Endothelial cell of umbilical vein (primary cell): ENCODE measurements around the gene PLCXD3. TPM values are rescaled to one million over a fixed set of nuclear protein-coding genes. Genes with fewer than 3 reads are reported as not detected.
"Not testable (repeated sequence)": the region's sequence is repeated elsewhere in the genome, so short reads cannot be mapped to it uniquely, and the experiment has no call there.

Experiments used
- BruUV-seq: library from RNA; stranded (reverse); fragments of 400-500 nt; replicated peaks from 2 replicates; lab custom pipeline; 2021; lab: Mats Ljungman, UMichigan
- CTCF ChIA-PET: fragments of 300-600, 350-600 bp; sonication (Branson Sonifier 250); formaldehyde crosslinking; loops from one replicate; lab custom pipeline; 2021; ENCODE audit warnings: antibody characterized with exemption, inconsistent platforms; lab: Charles Lee
- POLR2A ChIA-PET: fragments of 300-600, 350-600 bp; sonication (Branson Sonifier 250); formaldehyde crosslinking; loops from one replicate; lab custom pipeline; 2021; ENCODE audit warnings: antibody characterized with exemption, inconsistent platforms; lab: Charles Lee
- DNase-seq: peaks from one replicate; pipeline ENCODE4 v3.0.0-alpha.2; 2011; ENCODE audit warnings: low read depth, low spot score
- FAIRE-seq: peaks from 2 replicates; lab custom pipeline; 2011; peaks lifted over from hg19 to GRCh38; lab: Jason Lieb, UNC
- H2AFZ ChIP-seq: 2 replicates; pipeline ENCODE4 v1.6.0; 2012; ENCODE audit warnings: low read depth, low read length, control low read depth, inconsistent platforms
- H3K27ac ChIP-seq: 2 replicates; pipeline ENCODE4 v1.5.1; 2011; ENCODE audit warnings: low read depth, mild to moderate bottlenecking, control low read depth, low read length, moderate library complexity; ENCODE audit not compliant: insufficient read depth
- H3K27me3 ChIP-seq, 2 experiments: 2 replicates each; pipeline versions ENCODE4 v1.6.0 to v1.6.1; 2011; ENCODE audit warnings: low read length in 2 of 2, mixed read lengths in 1 of 2; ENCODE audit not compliant: control insufficient read depth in 2 of 2, insufficient read depth in 2 of 2
- H3K36me3 ChIP-seq, 2 experiments: 2 replicates in 1 of 2; 3 replicates in 1 of 2; pipeline ENCODE4 v1.5.1; 2011; ENCODE audit warnings: low read length in 2 of 2, mild to moderate bottlenecking in 1 of 2, moderate library complexity in 1 of 2; ENCODE audit not compliant: control insufficient read depth in 2 of 2, insufficient read depth in 2 of 2; ENCODE audit errors: extremely low read depth in 1 of 2
- H3K4me1 ChIP-seq: 3 replicates; pipeline ENCODE4 v1.5.1; 2011; ENCODE audit warnings: mild to moderate bottlenecking, low read length; ENCODE audit not compliant: control insufficient read depth, insufficient read depth; ENCODE audit errors: extremely low read depth
- H3K4me2 ChIP-seq: 2 replicates; pipeline ENCODE4 v1.6.1; 2011; ENCODE audit warnings: low read length, control low read depth, mixed read lengths; ENCODE audit not compliant: insufficient read depth
- H3K4me3 ChIP-seq, 3 experiments: fragments of 200-600 bp in 1 of 3; sonication (generic), shearing (Covaris generic) in 1 of 3; replicated peaks in 1 of 3; 2 replicates each; pipeline ENCODE4 v1.5.1; 2011 to 2016; ENCODE audit warnings: control low read depth in 3 of 3, low read length in 3 of 3, mild to moderate bottlenecking in 2 of 3, inconsistent platforms in 1 of 3, low read depth in 1 of 3, moderate library complexity in 1 of 3; ENCODE audit not compliant: insufficient read depth in 1 of 3
- H3K79me2 ChIP-seq: 2 replicates; pipeline ENCODE4 v1.6.0; 2012; ENCODE audit warnings: low read length, inconsistent platforms; ENCODE audit not compliant: control insufficient read depth, insufficient read depth
- H3K9ac ChIP-seq: replicated peaks from 2 replicates; pipeline ENCODE3; 2011; ENCODE audit warnings: low read length, control low read depth; ENCODE audit not compliant: insufficient read depth; ENCODE audit errors: extremely low read depth
- H3K9me1 ChIP-seq: replicated peaks from 3 replicates; pipeline ENCODE4 v1.6.0; 2011; ENCODE audit warnings: mild to moderate bottlenecking, low read length; ENCODE audit not compliant: control insufficient read depth, insufficient read depth; ENCODE audit errors: extremely low read depth
- H3K9me3 ChIP-seq: replicated peaks from 2 replicates; pipeline ENCODE4 v1.5.1; 2012; ENCODE audit warnings: low read length, inconsistent platforms; ENCODE audit not compliant: control insufficient read depth, insufficient read depth
- H4K20me1 ChIP-seq: replicated peaks from 2 replicates; pipeline ENCODE3; 2011; ENCODE audit warnings: mild to moderate bottlenecking, low read length; ENCODE audit not compliant: control insufficient read depth, insufficient read depth; ENCODE audit errors: extremely low read depth
- EZH2 ChIP-seq: IDR thresholded peaks from 2 replicates; pipeline ENCODE4 v1.6.1; 2012; ENCODE audit warnings: borderline replicate concordance, low read depth, mild to moderate bottlenecking, moderate library complexity, low read length, inconsistent platforms; ENCODE audit not compliant: severe bottlenecking
- FOS ChIP-seq: IDR thresholded peaks from 2 replicates; pipeline ENCODE4 v1.6.1; 2011; ENCODE audit warnings: mild to moderate bottlenecking, low read length, moderate library complexity, borderline replicate concordance; ENCODE audit not compliant: insufficient read depth
- GATA2 ChIP-seq: IDR thresholded peaks from 2 replicates; pipeline ENCODE4 v1.7.0; 2011; ENCODE audit warnings: low read depth, mild to moderate bottlenecking, moderate library complexity, mixed read lengths, low read length; ENCODE audit not compliant: insufficient read length, insufficient read depth
- MAX ChIP-seq: IDR thresholded peaks from 2 replicates; pipeline ENCODE4 v1.6.1; 2011; ENCODE audit not compliant: insufficient read depth, insufficient read length
- MYC ChIP-seq: IDR thresholded peaks from one replicate; pipeline ENCODE4 v1.6.1; 2011; ENCODE audit warnings: mild to moderate bottlenecking, low read depth, low read length
- POLR2AphosphoS5 ChIP-seq: IDR thresholded peaks from 2 replicates; pipeline ENCODE4 v1.6.1; 2012; ENCODE audit warnings: low read depth, mild to moderate bottlenecking, control low read depth, low read length, moderate library complexity; ENCODE audit not compliant: insufficient read depth
- dilution Hi-C: fragments of 300-500 bp; cut with MboI; formaldehyde crosslinking; loops from one replicate; pipeline ENCODE4 v1.15.0; 2019; ENCODE audit warnings: low sequenced_read_pairs; ENCODE audit not compliant: extremely low pct_ligation_motif_present
- intact Hi-C: fragments of 100-400 bp; cut with micrococcal nuclease; formaldehyde crosslinking; loops from one replicate; pipeline ENCODE4 v1.10.0; 2022
- polyA plus RNA-seq, 4 experiments: library from polyadenylated mRNA; depleted of rRNA in 3 of 4; stranded (reverse) in 3 of 4; unstranded in 1 of 4; fragments of >200 nt; gene quantifications; 2 replicates each; pipeline versions ENCODE4 v1.2.1 to v1.2.3, GENCODE V29; 2011 to 2012; ENCODE audit warnings: missing spikeins in 1 of 4
- total RNA-seq: library from RNA; stranded (reverse); gene quantifications from 2 replicates; pipeline ENCODE4 v1.2.3, GENCODE V29; 2021

The PLCXD3 gene
- total and polyA plus RNA-seq, 2 donors (not counting 3 experiments of a cell fraction or from before 2014, with no cell fraction given) = not detected

- no peak for FAIRE-seq
- no TSS peak for BruUV-seq
- Histone ChIP-seq H2AFZ (no peak overlapping the region), H3K4me3 (no peak overlapping the region), H3K79me2 (no peaks in the 10 kb centered on the region), H3K9me1 (no peaks in the 10 kb centered on the region), H3K9me3 (no peaks in the 10 kb centered on the region), H3K27ac (no peak overlapping the region), H4K20me1 (no peaks in the 10 kb centered on the region), H3K4me1 (no peaks in the 10 kb centered on the region), H3K9ac (no peak overlapping the region), H3K36me3 (no peaks in the 10 kb centered on the region), H3K4me2 (no peak overlapping the region), H3K27me3 (no peaks in the 10 kb centered on the region)
- no peak for DNase-seq
- CTCF ChIA-PET = no interaction called here
- dilution Hi-C loops (no loop called here), intact Hi-C loops (no loop called here)
- POLR2A ChIA-PET = no interaction called here
- no peak for TF ChIP-seq GATA2
- TF ChIP-seq POLR2AphosphoS5 = no peak
- no peak for TF ChIP-seq MYC
Observed at GRCh38 chr5:41334221-41334620, 176.2 kb downstream of the PLCXD3 start.

DNA sequence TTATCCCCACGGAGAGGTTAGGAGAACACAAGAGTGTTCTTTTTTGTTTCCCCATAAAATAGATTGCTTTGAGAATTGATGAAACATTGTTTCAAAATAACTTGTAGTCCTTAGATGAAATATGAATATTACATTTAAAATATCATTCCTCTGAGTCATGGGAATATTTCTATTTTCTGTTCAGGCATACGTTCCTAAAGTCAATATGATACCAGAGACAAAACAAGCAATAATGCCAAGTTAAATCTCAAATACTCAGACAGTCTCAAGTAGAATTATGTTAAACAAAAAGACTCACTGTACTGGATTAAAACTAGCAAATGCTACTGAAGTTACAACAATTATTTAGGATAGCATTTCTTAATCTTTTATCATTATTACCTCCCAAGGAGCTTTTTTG lies 185.3 kb downstream of the PLCXD3 start:
- FAIRE-seq = no peak

DNA sequence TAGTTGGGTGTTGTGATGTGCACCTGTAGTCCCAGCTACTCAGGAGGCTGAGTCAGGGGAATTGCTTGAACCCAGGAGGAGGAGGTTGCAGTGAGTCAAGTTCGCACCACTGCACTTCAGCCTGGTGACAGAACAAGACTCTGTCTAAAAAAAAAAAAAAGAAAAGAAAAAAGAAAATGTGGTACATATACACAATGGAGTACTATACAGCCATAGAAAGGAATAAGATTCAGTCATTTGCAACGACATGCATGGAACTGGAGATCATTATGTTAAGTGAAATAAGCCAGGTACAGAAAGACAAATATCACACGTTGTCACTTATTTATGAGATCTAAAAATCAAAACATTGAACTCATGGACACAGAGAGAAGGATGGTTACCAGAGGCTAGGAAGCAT lies 187.6 kb downstream of the PLCXD3 start:
- intact Hi-C loops, H3K9ac ChIP-seq, H3K9me3 ChIP-seq, dilution Hi-C loops, BruUV-seq, H3K4me1 ChIP-seq, H2AFZ ChIP-seq, FAIRE-seq, H3K36me3 ChIP-seq, H4K20me1 ChIP-seq, H3K9me1 ChIP-seq, CTCF ChIA-PET, POLR2A ChIA-PET, DNase-seq, H3K27me3 ChIP-seq, H3K4me2 ChIP-seq, H3K27ac ChIP-seq, H3K79me2 ChIP-seq, H3K4me3 ChIP-seq: not testable (repeated sequence)

More for the DNA sequence above, 185.3 kb downstream of the PLCXD3 start:
- DNase-seq = no peak
- H4K20me1 ChIP-seq = no peaks in the 10 kb centered on the region
- no peak overlapping the region for H3K4me3 ChIP-seq
- TF ChIP-seq FOS = no peak
- TF ChIP-seq EZH2 = no peak
- TF ChIP-seq GATA2 = no peak
- no peak for TF ChIP-seq MAX
- TF ChIP-seq MYC = no peak
- H3K9ac ChIP-seq = no peak overlapping the region
- no peaks in the 10 kb centered on the region for H3K9me3 ChIP-seq
- H3K4me1 ChIP-seq = no peaks in the 10 kb centered on the region
- H3K27me3 ChIP-seq = no peaks in the 10 kb centered on the region
- H3K9me1 ChIP-seq = no peaks in the 10 kb centered on the region
- H3K36me3 ChIP-seq = no peaks in the 10 kb centered on the region
- H3K79me2 ChIP-seq = no peaks in the 10 kb centered on the region
- dilution Hi-C loops = no loop called here
- H2AFZ ChIP-seq = no peak overlapping the region
- ChIA-PET POLR2A (no interaction called here), CTCF (interaction anchor here (1.5 kb wide), 1 partner anchor 16 kb away, joined by 3 read pairs; no protein-coding TSS in a partner anchor)
- H3K27ac ChIP-seq = no peak overlapping the region
- no peak overlapping the region for H3K4me2 ChIP-seq
- intact Hi-C loops = no loop called here
- no TSS peak for BruUV-seq
